ENCODE data around the gene PARL. TPM values are rescaled to one million over a fixed set of nuclear protein-coding genes. Genes with fewer than 3 reads are reported as not detected.

PARL gene
- total RNA-seq, 2 donors from 2014 or later, result 36.4 to 44.5 TPM

- Histone ChIP-seq H3K27me3 (replicated peaks; ENCODE audit: insufficient read depth) (no peaks in the 10 kb centered on the region), H3K9me3 (no peaks in the 10 kb centered on the region), H3K36me3 (peaks cover 71% of the 10 kb centered on the region), H3K4me3 (no peak overlapping the region), H3K4me1 (ENCODE audit: control insufficient read depth in 1 of 2, low read depth in 2 of 2) (no peaks in the 10 kb centered on the region), H3K27ac (no peak overlapping the region)
- ATAC-seq (ENCODE audit: insufficient number of reproducible peaks, low FRiP score, low read depth) (no peak), DNase-seq (ENCODE audit: low spot score) (no peak)
- TF ChIP-seq, protein P1, sequence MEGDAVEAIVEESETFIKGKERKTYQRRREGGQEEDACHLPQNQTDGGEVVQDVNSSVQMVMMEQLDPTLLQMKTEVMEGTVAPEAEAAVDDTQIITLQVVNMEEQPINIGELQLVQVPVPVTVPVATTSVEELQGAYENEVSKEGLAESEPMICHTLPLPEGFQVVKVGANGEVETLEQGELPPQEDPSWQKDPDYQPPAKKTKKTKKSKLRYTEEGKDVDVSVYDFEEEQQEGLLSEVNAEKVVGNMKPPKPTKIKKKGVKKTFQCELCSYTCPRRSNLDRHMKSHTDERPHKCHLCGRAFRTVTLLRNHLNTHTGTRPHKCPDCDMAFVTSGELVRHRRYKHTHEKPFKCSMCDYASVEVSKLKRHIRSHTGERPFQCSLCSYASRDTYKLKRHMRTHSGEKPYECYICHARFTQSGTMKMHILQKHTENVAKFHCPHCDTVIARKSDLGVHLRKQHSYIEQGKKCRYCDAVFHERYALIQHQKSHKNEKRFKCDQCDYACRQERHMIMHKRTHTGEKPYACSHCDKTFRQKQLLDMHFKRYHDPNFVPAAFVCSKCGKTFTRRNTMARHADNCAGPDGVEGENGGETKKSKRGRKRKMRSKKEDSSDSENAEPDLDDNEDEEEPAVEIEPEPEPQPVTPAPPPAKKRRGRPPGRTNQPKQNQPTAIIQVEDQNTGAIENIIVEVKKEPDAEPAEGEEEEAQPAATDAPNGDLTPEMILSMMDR (IDR thresholded peaks at IDR 0.05), result no peak
Observed at GRCh38 chr3:183802989-183803388, 81.7 kb downstream of the PARL start.

GRCh38 chr3:183801601-183802000, 83.1 kb downstream of the PARL start:
- Histone ChIP-seq H3K27ac (no peak overlapping the region), H3K4me1 (ENCODE audit: control insufficient read depth in 1 of 2, low read depth in 2 of 2) (no peaks in the 10 kb centered on the region), H3K27me3 (replicated peaks; ENCODE audit: insufficient read depth) (no peaks in the 10 kb centered on the region), H3K36me3 (peaks cover 62% of the 10 kb centered on the region), H3K9me3 (no peaks in the 10 kb centered on the region), H3K4me3 (no peak overlapping the region)
- DNase-seq (ENCODE audit: low spot score) (no peak), ATAC-seq (ENCODE audit: insufficient number of reproducible peaks, low FRiP score, low read depth) (no peak)
- TF ChIP-seq, protein P1 (IDR thresholded peaks at IDR 0.05), result no peak

- Histone ChIP-seq H3K4me1 (ENCODE audit: control insufficient read depth in 1 of 2, low read depth in 2 of 2) (no peaks in the 10 kb centered on the region), H3K27me3 (replicated peaks; ENCODE audit: insufficient read depth) (no peaks in the 10 kb centered on the region), H3K9me3 (no peaks in the 10 kb centered on the region), H3K4me3 (no peak overlapping the region), H3K36me3 (peaks cover 51% of the 10 kb centered on the region), H3K27ac (no peak overlapping the region)
- ATAC-seq (ENCODE audit: insufficient number of reproducible peaks, low FRiP score, low read depth) (no peak), DNase-seq (ENCODE audit: low spot score) (no peak)
- TF ChIP-seq, protein P1 (IDR thresholded peaks at IDR 0.05), result no peak
Observed at GRCh38 chr3:183800243-183800863, 84.3 kb downstream of the PARL start.

- ATAC-seq (ENCODE audit: insufficient number of reproducible peaks, low FRiP score, low read depth) (no peak), DNase-seq (ENCODE audit: low spot score) (no peak)
- Histone ChIP-seq H3K27ac (no peak overlapping the region), H3K4me1 (ENCODE audit: control insufficient read depth in 1 of 2, low read depth in 2 of 2) (no peaks in the 10 kb centered on the region), H3K4me3 (no peak overlapping the region), H3K36me3 (peaks cover 42% of the 10 kb centered on the region), H3K27me3 (replicated peaks; ENCODE audit: insufficient read depth) (no peaks in the 10 kb centered on the region), H3K9me3 (no peaks in the 10 kb centered on the region)
- TF ChIP-seq, protein P1 (IDR thresholded peaks at IDR 0.05), result no peak
Observed at GRCh38 chr3:183799461-183799860, 85.2 kb downstream of the PARL start.

DNA sequence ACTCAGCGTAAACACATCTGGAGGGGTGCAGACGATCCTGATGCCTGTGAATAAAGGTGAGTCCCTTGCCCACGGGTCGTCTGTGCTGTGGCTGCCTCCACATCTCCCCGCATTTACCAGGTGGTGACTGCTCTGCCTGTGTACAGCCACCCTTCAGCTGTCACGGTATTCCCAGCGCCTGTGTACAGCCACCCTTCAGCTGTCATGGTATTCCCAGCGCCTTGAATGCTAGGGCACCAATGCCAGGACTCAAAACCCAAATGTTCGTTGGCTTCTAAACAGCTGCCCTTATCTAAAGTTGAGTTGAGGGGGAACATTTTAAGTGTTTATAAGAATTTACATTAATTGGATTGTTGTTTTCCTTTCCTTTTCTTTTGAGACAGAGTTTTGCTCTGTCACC, 86.7 kb downstream of the PARL start:
- TF ChIP-seq, protein P1 (IDR thresholded peaks at IDR 0.05), result no peak
- ATAC-seq (ENCODE audit: insufficient number of reproducible peaks, low FRiP score, low read depth) (no peak), DNase-seq (ENCODE audit: low spot score) (no peak)
- Histone ChIP-seq H3K27me3 (replicated peaks; ENCODE audit: insufficient read depth) (no peaks in the 10 kb centered on the region), H3K4me1 (ENCODE audit: control insufficient read depth in 1 of 2, low read depth in 2 of 2) (no peaks in the 10 kb centered on the region), H3K9me3 (no peaks in the 10 kb centered on the region), H3K27ac (no peak overlapping the region), H3K4me3 (no peak overlapping the region), H3K36me3 (peaks cover 41% of the 10 kb centered on the region)
